ENCODE results near the gene WDR86. TPM values are rescaled to one million over a fixed set of nuclear protein-coding genes. Genes with fewer than 3 reads are reported as not detected.

The WDR86 gene
- total RNA-seq, 2 donors from 2014 or later = 0.71 to 0.84 TPM

DNA sequence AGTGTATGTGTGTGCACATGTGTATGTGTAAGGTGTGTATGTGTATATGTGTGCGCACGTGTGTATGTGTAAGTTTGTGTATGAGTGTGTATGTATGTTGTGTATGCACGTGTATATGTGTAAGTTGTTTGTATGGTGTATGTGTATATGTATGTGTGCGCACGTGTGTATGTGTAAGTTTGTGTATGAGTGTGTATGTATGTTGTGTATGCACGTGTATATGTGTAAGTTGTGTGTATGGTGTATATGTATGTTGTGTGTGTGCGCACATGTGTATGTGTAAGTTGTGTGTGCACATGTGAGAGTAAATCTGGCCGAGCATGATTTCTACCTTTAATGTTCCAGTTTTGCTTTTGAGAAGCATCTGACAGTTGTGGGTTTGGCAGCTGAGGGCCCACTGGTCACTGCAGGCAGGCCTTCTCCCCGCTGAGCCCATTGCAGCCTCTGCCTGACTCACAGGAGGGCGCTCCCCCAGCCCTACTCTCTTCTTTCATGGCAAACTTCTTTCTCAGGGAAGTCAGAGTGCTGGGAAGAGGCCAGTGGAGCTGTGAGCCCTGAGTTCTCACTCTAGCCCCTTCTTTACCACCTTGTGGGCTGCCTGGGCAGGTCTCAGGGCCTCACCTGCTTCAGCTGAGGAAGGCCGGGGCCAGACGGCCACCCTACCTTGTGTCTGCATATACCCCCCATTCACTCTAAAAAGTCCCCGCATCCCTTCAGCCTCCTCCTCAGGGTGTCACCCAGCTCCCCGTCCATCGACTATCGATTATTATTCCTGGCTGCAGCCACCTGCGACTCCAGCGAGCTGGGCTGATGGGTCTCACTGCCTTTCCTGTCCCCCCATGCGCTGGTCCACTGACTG lies 11.2 kb downstream of the WDR86 start:
- DNase-seq (no peak), ATAC-seq (no peak)
- intact Hi-C loops (cut with DNase I) = no loop called here

DNA sequence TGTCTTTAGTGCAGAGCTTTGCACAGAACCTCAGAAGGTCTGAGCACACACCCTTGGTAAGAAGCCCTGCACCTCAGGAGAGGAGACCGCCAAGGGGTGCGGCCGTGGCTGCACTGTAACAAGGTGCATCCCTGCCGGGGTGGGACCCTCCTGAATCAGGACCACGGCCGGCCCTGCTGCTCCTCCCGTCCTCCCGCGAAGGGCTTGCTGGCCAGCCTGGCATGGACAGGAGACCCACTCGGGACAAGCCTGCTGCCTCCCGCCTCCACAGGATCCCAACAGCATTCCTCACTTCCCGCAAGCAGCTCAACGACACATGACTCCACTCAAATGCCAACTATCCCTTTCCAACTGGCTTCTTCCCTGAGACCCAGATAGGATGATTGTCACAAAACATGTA lies 12.8 kb downstream of the WDR86 start:
- ATAC-seq = no peak
- intact Hi-C loops (cut with DNase I) = no loop called here

GRCh38 chr7:151396328-151396970 lies 13.4 kb downstream of the WDR86 start:
- ATAC-seq = no peak
- intact Hi-C loops (cut with DNase I) = no loop called here
- no peak for DNase-seq

More for the DNA sequence above, 12.8 kb downstream of the WDR86 start:
- no peak for DNase-seq

DNA sequence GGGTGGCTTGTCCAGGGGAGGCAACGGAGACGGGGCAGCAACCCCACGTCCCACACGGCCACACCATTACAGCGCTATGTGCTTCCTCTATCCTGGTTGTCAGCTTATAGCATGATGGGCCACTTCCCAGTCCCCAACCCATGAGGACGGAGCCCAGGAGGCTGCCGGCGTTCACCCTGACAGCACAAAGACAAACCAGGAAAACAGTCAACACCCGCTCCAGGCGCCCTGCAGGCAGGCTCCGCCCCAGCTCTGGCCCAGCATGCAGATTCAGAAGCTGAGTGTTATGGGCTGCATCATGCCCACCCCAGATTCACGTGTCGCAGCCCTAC lies 14.8 kb downstream of the WDR86 start:
- intact Hi-C loops (cut with DNase I) = no loop called here
- ATAC-seq = no peak
- DNase-seq = no peak

- intact Hi-C loops (cut with DNase I) = no loop called here
- no peak for DNase-seq
- no peak for ATAC-seq
Measured at GRCh38 chr7:151394076-151395035, 15.5 kb downstream of the WDR86 start.

DNA sequence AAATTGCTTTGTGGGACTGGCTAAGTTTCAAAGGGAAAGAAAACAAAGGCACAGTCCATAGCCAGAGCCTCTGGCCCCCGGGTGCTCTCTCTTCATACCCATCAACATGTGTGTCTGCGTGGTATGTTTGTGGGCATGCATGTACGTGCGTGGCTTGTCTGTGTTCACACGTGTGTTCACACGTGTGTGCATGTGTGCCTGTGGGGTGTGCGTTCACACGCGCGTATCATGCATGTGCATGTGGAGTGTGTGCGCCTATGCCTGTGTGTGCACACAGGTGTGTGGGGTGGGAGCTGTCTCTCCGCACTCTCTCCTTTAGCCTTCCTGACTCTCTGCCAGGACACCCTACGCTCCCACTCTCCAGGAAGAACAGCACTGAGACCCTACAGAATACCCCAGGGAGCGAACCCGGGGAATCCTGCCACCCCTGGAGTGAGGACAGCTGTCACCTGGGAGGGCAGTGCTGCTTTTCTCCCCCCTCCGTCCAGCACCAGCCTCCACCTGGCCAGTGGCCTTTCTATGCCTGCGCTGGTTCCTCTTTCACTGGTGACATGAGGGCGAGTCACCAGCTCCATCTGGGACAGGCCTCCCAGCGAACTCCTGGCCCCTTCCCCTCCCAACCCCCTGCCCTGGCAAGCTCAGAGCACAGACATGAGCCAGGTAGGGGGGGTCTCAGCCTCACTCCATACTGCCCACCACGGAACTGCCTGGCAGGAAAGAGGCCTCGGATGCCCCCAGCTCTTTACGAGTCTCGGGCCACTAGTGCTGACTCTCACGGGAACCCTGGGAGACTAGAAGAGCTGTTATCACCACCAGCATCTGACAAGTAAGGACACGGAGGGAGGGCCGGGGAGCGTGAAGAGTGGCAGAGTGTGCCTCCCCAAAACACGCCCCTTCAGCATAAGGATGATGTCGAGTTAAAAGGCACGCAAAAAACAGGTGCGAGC lies 16.5 kb downstream of the WDR86 start:
- no peak for ATAC-seq

GRCh38 chr7:151392426-151392825 lies 17.4 kb downstream of the WDR86 start:
- DNase-seq (no peak), ATAC-seq (no peak)
- intact Hi-C loops (cut with DNase I) = no loop called here

More for the DNA sequence above, 16.5 kb downstream of the WDR86 start:
- DNase-seq = no peak
- intact Hi-C loops (cut with DNase I) = no loop called here

DNA sequence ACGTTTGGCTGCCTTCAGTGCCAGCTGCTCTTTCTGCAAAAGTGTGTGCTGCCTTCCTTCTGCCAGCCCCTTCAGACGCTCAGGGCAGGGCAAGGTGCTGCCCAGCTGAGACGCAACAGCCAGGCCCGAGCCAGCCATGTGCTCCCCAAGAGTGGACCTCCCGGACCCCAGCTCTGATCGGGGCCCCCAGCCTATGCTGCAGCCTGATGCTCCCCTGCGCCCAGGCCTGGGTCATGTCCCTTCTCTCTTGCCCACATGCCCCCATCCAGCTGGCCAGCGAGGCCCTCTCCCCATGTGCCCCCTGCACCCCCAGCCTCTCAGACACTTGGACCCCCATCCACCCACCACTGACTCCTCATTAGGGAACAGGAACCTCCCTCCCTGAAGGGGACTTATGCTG lies 17.8 kb downstream of the WDR86 start:
- intact Hi-C loops (cut with DNase I) = no loop called here
- ATAC-seq = no peak
- DNase-seq = no peak

GRCh38 chr7:151391358-151391730 lies 18.5 kb downstream of the WDR86 start:
- intact Hi-C loops (cut with DNase I) = no loop called here
- DNase-seq (no peak), ATAC-seq (no peak)

DNA sequence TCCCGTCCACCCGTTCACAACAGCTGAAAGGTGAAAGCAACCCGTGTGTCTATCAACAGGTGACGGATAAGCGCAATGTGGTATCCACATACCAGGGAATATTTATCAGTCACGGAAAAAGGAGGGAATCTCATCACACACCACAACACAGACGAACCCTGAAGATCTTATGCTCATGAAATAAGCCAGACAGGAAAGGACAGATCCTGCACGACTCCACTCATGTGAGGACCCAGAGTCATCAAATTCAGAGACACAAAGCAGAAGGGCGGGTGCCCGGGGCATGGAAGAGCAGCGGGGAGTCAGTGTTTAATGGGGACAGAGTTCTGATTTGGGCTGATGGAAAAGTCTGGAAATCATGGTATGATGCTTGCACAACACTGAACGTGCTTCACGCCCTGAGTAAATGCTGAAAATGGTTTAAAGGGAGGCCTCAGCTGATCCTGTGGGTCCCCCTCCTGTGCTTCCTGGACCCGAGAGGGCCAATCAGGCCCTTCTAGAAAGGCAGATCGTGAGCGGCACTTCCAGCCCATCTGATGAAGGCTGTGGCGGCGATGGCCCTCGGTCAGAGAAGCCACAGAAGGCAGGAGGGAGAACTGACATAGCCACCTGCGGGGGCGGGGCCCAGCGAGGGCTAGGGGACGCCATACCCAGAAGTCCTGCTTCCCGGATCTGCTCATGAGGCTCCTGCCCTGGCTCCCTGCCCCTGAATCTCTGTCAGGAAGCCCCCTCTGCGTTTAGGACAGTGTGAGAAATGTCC lies 19.1 kb downstream of the WDR86 start:
- DNase-seq (no peak), ATAC-seq (no peak)
- intact Hi-C loops (cut with DNase I) = no loop called here

DNA sequence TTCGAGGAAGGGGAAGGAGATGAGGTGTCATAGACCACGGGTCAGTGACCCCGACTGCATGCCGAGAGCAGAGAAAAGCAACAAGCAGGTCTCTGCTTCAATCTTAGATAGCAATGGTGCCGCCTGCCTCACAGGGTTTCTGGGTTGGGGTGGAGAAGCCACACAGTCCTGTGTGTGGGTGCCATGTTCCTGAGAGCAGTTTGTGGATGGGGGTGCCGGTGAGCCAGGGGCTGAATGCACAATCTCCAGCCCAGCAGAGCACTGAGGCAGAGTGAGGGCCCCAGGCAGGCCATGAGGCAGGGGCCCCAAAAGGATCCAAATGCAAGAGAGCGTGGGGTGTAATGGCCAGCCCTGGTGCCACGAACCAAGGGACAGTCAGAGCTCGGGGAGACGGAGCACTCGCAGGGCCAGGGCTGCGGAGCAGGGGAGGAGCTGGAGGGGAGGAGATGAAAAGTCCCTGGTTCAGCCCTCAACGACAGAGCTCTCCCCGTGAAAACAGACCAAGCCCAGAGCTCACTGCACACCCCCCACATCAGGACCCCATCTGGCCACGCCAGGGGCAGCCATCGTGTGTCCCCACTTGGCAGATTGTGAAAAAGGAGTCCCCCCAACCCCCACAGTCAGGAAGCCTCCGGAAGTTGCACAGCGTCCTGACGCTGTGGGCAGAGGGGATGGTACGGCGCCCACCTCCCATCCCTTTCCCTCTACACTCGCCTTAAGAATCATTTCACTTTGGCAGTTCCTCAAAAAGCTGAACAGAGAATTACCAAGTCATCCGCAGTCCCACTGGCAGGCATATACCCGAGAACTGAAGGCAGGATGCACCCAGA lies 19.9 kb downstream of the WDR86 start:
- intact Hi-C loops (cut with DNase I) = no loop called here
- DNase-seq (no peak), ATAC-seq (no peak)

- DNase-seq (no peak), ATAC-seq (no peak)
- intact Hi-C loops (cut with DNase I) = no loop called here
Measured at GRCh38 chr7:151389096-151389767, 20.6 kb downstream of the WDR86 start.

DNA sequence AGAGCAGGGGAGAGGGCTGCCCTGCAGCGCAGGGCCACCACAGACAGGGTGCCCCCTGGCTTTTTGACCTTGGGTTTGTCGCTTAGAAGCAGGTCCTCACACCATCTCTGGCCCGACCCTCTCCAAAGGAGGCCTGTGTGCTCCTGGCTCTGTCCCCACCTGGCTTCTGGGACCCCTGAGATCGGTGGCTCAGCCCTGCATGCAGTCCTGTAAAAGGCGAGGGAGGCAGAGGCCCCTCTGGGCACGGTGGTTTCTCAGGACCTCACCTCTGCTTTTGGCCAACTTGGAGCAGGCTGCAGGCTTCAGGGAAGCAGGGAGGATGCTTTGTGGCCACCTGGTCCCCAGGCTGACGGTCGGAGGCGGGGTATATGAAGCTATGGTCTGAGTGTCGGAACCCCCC lies 21.4 kb downstream of the WDR86 start:
- DNase-seq (no peak), ATAC-seq (no peak)
- intact Hi-C loops (cut with DNase I) = no loop called here

- intact Hi-C loops (cut with DNase I) = no loop called here
- no peak for ATAC-seq
- no peak for DNase-seq
Measured at GRCh38 chr7:151388007-151388297, 21.9 kb downstream of the WDR86 start.

- DNase-seq (no peak), ATAC-seq (no peak)
- intact Hi-C loops (cut with DNase I) = no loop called here
Measured at GRCh38 chr7:151387161-151388006, 22.5 kb downstream of the WDR86 start.
